ENCODE measurements around the gene PI4KA. TPM values are rescaled to one million over a fixed set of nuclear protein-coding genes. Genes with fewer than 3 reads are reported as not detected.

PI4KA gene
- total RNA-seq, 1 experiment from 2014 or later = 65.8 TPM

GRCh38 chr22:20873214-20873613 is 14.6 kb upstream of the PI4KA start:
- H4K8ac ChIP-seq (replicated peaks; ENCODE audit: insufficient read length, low read depth, low read length) = no peak overlapping the region
- no peak overlapping the region for H3K4me2 ChIP-seq (ENCODE audit: insufficient read depth, insufficient read length, low read length)
- H2BK120ac ChIP-seq (ENCODE audit: low read depth, low read length, poor library complexity, severe bottlenecking) = no peak overlapping the region
- Mint-ChIP-seq H3K36me3 (ENCODE audit: insufficient read depth in 1 of 3, low read depth in 3 of 3) (peaks cover 2 to 18% (median 5%) of the 10 kb centered on the region in 3 experiments; a peak in 5 of 7 replicates), H3K27ac (no peak overlapping the region), H3K4me3 (no peak overlapping the region), H3K4me1 (no peaks in the 10 kb centered on the region), H3K9me3 (peaks cover 0 to 2% of the 10 kb centered on the region in 2 experiments; a peak in 1 of 5 replicates), H3K27me3 (ENCODE audit: low read depth) (no peaks in the 10 kb centered on the region)
- no peak overlapping the region for H3K14ac ChIP-seq (ENCODE audit: insufficient read depth, low read length)
- H4K20me1 ChIP-seq (ENCODE audit: control insufficient read depth, insufficient read depth, insufficient read length) = no peaks in the 10 kb centered on the region
- no peaks in the 10 kb centered on the region for H3K23me2 ChIP-seq (ENCODE audit: insufficient read length, low read depth, low read length, poor library complexity, severe bottlenecking)
- no peak overlapping the region for H3K18ac ChIP-seq (ENCODE audit: insufficient read length, low read depth, low read length)
- no peak overlapping the region for H3K4ac ChIP-seq (ENCODE audit: low read depth, low read length)
- no peaks in the 10 kb centered on the region for H3K4me1 ChIP-seq (ENCODE audit: insufficient read depth, low read length)
- no peak overlapping the region for H2BK5ac ChIP-seq (ENCODE audit: insufficient read length, low read length)
- no peak overlapping the region for H2AK5ac ChIP-seq (ENCODE audit: insufficient read length, low read length)
- DNase-seq = no peak
- WGBS (ENCODE audit: extremely low coverage, insufficient read length, low lambda C conversion rate) = no CpG with 5 or more reads among the region's 3 CpGs
- TF ChIP-seq CTCF (conservative IDR thresholded peaks at IDR 0.05) = no peak
- no peak overlapping the region for H2BK20ac ChIP-seq (ENCODE audit: low read depth, low read length, poor library complexity, severe bottlenecking)
- H3K79me1 ChIP-seq (ENCODE audit: insufficient read depth, low read depth, low read length, poor library complexity, severe bottlenecking) = no peaks in the 10 kb centered on the region
- no peak overlapping the region for H3K27ac ChIP-seq (ENCODE audit: insufficient read length, low read depth, low read length)
- no peak overlapping the region for H2BK12ac ChIP-seq (ENCODE audit: insufficient read length, low read depth, low read length)
- no peak overlapping the region for H3T11ph ChIP-seq (ENCODE audit: low read length)
- no peaks in the 10 kb centered on the region for H3K79me2 ChIP-seq (ENCODE audit: insufficient read depth, low read length)
- no peak overlapping the region for H3K56ac ChIP-seq (ENCODE audit: insufficient read length, low read depth, low read length)
- H3K27me3 ChIP-seq (ENCODE audit: insufficient read depth, low read length) = no peaks in the 10 kb centered on the region
- no peaks in the 10 kb centered on the region for H3K9me3 ChIP-seq (ENCODE audit: control insufficient read depth, low read depth, low read length)
- no peak overlapping the region for H2AFZ ChIP-seq (ENCODE audit: low read length)
- no peak overlapping the region for H2BK15ac ChIP-seq (ENCODE audit: low read depth, low read length)
- H3K9ac ChIP-seq (ENCODE audit: extremely low read depth, insufficient read length, low read length) = no peak overlapping the region
- H3K23ac ChIP-seq (ENCODE audit: insufficient read length, low read depth, low read length) = no peak overlapping the region
- H4K5ac ChIP-seq (ENCODE audit: insufficient read length, low read depth, low read length) = no peak overlapping the region
- H4K91ac ChIP-seq (ENCODE audit: insufficient read length, low read depth, low read length) = no peak overlapping the region
